Stimulated activated naive CD4-positive, alpha-beta T cell (primary cell): ENCODE data around the gene UBAP2.

ENCODE experiments used
- DNase-seq, 6 experiments: peaks; one replicate each; lab custom pipeline; 2025; lab: John Stamatoyannopoulos, UW

The UBAP2 gene

DNA sequence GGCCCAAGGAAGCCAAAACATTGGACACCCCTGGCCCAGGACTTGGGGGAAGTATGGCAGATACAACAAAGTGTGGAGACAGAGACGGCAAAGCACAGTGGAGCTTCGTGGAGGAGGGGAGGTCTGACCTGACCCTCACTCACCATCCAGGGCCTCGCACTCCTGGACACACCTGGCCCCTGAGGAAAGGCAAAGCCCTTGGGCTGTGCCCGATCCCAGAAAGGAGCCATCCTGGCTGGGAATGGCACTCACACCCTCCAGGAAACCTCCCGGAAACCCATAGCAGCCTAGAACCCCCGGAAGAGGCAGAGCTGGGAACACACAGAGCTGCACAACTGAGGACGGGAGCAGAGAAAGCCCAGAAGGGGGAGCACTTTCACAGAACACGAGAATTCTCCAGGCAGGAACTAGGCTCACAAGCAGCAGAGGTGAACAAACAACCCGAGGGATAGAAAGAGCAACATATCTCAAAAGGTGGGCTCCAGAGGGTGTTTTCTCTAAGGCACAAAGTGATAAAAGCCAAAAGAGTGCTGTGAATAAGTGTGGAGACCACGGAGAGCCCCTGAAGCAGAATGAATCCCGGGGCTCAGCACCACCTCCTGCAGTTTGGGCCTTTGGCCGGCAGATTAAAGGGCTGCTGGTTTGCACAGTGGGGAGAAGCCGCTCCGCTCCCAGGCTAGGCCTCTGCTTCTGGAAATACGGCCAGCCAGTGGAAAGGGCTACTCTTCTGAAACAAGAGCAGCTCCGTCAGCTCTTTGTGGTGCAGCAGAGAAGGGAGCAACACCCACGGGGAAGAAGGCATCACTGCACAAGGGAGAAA lies 123.5 kb downstream of the UBAP2 start:
- DNase-seq: peak in 1 of 6 experiments; percentile 9

DNA sequence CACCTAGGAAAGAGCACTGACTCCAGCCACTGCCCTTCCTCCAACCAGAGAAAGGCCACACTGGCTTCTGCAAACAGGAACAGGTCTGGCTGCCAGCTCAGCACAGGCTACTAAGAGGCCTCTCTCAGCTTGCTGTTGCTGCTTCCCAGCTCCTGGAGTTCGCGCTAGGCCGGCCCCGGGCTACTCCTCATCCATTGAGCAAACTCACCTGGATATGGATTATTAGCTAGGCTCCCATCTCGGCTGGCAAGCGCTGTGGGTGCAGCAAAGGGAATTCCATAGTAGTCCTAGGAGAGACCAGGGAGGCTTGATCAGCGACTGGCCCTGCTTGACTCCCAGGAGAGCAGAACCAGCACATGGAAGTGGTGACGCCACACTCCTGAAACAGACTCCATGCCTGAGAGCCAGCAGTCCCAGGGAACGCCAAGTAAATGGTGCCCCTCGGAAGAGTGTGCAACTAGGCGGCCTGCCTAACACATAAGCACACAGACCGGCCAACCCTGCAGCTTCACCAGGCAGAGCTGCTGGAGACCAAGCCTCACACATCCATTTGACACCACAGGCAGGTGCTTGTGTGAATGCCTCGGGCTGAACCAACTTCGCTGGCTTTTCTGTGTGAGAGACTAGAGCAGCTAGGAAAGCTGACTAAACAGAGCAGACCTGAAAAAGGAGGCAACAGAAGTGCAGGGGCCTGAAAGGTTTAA lies 124.5 kb downstream of the UBAP2 start:
- DNase-seq: no peak

- no peak for DNase-seq
These were observed 125.6 kb downstream of the UBAP2 start for GRCh38 chr9:33923079-33923478.

DNA sequence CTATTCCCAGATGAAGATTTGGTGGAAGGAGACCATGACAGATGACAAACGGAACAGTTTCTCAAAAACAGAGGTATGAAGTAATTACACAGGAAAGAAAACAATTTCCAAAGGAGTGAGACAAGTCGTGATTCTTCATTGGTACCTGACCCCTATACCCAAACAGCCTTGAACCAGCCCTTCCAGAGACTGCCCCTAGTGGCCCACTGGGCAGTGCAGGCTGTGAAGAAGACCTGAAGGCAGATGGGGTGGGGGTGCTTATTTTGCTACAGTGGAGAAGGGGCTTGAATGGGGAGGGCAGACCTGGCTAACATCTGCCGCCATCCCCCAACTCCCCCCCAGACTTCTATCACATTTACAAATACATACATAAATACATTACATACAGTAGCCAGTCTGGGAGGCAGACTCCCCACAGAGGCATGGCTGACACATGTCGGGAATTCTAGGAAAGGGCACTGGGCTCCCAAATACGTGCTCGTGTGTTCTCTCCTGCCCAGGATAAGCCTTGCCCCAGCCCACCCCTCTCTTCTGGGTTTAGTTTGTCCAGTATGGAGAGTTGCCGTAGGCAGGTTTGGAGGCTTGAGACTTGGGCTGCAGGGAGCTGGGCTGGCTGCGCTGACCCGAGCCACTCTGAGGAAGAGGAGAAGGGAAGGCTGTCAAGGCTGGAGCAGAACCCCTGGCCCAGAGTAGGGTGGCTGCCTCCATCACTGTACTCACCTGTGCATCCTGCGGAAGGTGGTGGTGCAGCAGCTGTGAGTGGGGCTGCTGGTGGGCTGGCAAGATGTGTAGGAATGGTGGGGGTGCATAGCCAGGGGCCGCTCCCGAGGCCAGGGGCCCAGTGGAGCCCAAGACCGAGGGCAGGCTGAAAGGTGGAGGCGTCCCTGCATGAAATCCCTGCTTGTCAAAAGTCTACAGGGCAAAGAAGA lies 126.5 kb downstream of the UBAP2 start:
- DNase-seq: peak in 2 of 6 experiments; percentile 8 to 17

GRCh38 chr9:33919276-33919897 lies 129.3 kb downstream of the UBAP2 start:
- no peak for DNase-seq

DNA sequence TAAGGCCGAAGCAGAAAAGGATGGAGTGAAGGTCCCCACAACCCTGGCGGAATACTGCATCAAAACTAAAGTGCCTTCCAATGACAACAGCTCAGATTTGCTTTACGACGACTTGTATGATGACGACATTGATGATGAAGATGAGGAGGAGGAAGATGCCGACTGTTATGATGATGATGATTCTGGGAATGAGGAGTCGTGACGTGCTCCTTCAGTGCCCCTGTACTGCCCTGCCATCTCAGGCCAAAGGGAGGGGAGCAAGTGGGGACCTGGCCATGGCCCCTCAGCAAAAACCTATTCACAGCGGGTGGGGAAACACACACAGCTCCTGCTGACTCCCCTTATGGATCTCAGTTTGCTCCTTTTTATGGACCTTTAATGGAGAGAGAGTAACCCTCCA lies 131.7 kb downstream of the UBAP2 start:
- no peak for DNase-seq

GRCh38 chr9:33914887-33915628 lies 133.6 kb downstream of the UBAP2 start:
- DNase-seq: no peak

DNA sequence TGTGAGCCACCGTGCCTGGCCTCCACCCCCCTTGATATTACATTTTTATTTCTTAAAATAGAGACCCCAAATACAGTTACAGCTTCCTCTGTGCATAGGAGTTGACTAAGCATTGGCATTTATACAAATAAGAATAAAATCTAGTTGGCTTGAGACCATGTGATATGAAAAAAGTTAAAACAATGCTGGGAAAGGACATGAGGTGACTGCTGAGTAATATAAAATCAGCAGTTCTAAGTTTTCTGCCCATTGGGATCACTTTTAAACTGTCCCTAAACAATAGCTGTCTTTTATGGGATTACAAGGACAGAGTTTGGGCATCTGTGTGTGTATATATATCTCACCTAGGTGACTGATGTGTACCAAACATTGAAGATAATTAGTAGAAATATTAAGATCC lies 135.1 kb downstream of the UBAP2 start:
- DNase-seq: no peak

GRCh38 chr9:33908749-33909148 lies 139.9 kb downstream of the UBAP2 start:
- DNase-seq: no peak

DNA sequence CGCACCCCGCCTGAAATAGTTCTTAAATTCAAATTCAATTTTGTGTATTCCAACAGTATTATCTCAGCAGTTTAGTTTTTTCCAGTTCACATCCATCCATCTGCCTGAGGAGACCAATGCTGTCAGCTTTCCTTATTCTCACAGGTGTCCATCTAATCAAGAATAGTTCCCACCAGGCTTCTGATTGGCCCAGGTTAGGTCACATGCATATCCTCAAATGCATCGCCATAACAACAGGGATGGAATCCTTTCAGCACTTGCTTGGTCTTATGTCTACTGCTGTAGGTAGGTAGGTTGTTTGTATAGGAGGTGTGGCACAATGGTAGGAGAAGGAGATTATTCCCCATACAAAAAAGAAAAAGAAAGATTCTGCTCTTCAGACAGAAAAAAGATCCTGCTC lies 140.6 kb downstream of the UBAP2 start:
- no peak for DNase-seq

DNA sequence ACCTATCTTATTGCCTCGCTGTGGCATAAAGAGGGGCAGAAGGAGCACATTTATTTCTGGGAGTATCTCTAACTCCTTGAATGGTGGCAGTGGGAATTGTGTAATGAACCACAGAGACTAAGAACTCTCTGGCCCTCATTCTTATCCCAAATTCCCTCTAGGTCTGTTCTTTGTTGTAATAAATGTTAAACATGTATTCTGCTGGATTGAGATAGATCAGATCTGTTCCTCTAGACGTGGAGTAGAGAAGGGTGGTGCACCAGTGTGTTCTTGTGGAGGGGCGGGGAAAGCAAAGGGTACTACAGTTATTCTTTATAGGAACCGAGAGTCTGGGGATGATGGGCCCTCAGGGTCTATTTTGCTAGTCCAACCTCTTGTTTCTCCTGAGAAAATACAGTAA lies 141.3 kb downstream of the UBAP2 start:
- no peak for DNase-seq

DNA sequence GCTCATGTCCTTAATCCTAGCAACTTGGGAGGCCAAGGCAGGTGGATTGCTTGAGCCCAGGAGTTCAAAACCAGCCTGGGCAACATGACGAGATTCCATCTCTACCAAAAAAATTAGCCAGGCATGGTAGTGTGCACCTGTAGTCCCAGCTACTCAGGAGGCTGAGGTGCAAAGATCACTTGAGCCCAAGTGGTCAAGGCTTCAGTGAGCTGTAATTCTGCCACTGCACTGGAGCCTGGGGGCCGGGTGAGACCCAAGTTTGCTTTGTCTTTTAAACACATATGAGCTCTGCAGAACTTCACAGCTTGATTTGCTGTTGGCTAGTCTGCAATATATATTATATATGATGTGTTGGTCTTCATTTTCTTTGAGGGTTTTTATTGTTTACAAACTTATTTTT lies 141.9 kb downstream of the UBAP2 start:
- DNase-seq: no peak

DNA sequence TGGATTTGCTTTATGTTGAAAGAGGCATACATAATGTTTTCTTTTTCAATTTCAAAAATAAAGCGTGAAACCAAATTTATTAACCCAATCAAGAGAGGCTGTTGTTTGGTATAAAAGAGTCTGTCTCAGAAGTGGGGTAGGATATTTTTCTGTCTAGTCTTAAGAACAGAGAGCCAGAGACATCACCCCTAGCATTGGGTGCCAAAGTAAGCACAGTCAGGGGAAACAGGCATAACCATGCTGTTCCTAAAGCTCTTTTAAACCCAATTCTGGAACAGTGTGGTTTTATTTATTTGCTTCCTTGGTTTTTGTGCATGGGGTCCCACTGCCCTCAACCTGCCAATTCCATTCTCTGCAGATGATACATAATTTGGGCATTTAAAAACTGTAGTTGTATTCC lies 143.6 kb downstream of the UBAP2 start:
- DNase-seq: no peak

DNA sequence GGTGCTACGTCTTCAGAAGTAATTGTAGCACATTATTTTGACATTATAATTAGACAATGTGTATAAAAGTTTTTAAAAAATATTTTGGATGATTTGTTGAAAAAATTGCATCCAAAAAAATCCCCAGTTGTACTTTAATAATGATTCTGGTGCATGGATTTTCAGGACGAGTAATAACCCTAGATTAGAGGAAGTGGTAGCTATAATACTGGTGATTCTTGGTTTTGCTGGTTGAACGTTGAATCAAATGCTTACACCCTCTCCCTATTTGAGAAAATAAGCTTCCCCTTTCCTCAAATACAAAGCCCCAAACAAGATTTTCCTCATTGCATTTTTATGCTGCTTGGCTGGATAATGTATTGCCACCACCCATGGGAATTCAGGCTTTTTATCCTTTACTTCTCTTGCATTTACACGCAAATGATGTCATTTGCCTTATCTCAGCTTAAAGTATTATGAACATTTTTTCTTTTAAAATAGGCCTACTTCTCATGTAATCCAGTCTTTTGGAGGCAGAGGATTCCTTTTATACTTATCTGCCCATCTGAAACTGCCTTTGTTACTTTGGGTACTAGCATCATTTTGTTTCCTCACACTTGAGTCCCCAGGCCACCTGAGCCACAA lies 145.4 kb downstream of the UBAP2 start:
- DNase-seq: no peak

DNA sequence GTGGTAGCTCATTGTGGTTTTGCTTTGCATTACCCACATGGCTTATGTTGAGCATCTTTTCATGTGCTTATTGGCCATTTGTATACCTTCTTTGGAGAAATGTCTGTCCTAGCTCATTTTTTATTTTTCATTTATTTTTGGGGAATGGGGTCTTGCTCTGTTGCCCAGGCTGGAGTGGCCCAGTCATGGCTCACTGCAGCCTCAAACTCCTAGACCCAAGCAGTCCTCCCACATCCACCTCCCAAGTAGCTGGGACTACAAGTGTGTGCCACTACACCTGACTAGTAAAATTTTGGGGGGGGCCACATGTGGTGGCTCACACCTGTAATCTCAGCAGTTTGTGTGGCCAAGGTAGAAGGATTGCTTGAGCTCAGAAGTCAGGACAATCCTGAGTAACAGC lies 154.4 kb downstream of the UBAP2 start:
- DNase-seq: no peak

DNA sequence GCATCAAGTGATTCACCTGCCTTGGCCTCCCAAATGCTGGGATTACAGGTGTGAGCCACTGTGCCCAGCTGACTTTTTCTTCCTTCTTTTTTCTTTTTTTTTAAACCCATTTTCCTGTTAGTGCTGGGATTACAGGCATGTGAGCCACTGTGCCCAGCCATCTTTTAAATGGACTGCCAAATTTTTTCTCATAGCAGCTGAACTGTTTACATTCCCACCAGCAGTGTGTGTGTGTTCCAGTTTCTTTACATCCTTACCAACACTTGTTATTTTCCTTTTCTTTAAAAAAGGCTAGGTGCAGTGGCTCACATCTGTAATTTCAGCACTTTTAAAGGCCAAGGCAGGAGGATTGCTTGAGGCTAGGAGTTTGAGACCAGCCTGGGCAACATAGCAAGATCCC lies 154.8 kb downstream of the UBAP2 start:
- DNase-seq: no peak

DNA sequence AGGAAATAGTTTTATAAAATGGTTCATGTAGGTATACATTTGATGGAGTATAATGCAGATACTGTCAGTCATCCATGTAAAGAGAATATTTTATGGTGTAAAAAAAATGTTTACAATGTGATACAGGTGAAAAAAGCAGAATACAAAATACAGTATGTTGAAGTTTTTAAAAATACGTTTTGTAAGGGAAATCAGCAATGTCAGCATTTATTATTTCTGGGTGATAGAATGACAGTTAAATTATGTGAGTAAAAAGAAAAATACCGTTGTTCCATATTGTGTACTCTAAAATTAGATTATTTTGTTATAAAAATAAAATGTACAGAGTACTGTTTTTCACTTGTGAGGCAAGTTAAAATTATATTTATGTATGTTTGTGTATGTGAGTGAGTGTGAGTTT lies 162.7 kb downstream of the UBAP2 start:
- DNase-seq: no peak

DNA sequence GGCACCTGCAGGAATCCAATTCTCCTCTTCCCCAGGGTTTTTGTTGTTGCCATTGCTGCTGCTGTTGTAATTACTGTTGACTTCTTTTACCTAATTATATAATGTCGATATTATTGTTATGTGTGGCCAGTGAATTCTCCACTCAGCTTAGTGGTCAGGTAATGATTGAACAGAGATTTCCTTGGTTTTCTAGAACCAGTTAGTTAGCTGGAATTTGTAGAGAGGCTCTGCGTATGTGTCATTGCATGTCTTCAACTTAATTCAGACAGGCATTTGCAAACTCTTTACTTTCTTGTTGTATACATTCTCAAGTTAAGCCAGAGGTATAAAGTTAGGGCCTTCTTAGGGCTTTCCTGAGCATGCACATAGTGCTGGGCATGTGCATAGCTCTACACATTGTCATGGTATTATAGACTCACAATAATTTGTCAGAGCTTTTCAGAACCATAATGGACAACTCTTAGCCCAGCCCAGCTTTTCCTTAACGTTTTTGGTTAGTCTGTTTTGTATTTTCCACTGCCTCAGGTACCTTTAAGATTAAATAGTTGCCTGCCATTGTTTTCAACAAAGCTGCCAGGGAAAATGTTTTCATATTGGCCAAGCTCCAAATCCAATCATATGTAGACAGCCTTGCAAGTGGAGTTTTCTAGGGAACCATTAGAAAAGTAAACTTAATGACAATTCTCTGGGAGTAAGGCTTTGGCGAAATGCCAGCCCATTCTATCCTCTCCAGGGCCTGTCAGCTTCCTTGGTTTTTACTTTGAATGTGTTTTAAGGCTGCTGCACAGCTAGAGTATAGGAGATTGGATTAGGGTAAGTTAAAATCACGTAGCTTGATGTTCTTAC lies 163.6 kb downstream of the UBAP2 start:
- no peak for DNase-seq

- DNase-seq: no peak
These were observed 167.1 kb downstream of the UBAP2 start for GRCh38 chr9:33881635-33882034.
